Measurements from ENCODE around the gene SH3BGRL3.
"Not testable (repeated sequence)": the region's sequence is repeated elsewhere in the genome, so short reads cannot be mapped to it uniquely, and the experiment has no call there.

The SH3BGRL3 gene

GRCh38 chr1:26279456-26280332 lies at the start of gene SH3BGRL3:
TSS of gene SH3BGRL3 (plus strand) at chr1:26280086. CDS start at chr1:26280156, 70 bp downstream.
- DNase-seq (ENCODE audit: low spot score): peak; percentile 77

GRCh38 chr1:26230682-26231081 lies 49.2 kb upstream of the SH3BGRL3 start:
- DNase-seq (ENCODE audit: low spot score): not testable (repeated sequence)

GRCh38 chr1:26233903-26234643 lies 45.8 kb upstream of the SH3BGRL3 start, which contains the start of gene CEP85:
TSS of gene CEP85 (plus strand) at chr1:26234200. CDS start at chr1:26239784, 5,584 bp downstream.
- peak; percentile 98 for DNase-seq (ENCODE audit: low spot score)

- DNase-seq (ENCODE audit: low spot score): no peak
These were observed 45.1 kb upstream of the SH3BGRL3 start for GRCh38 chr1:26234644-26235370.

GRCh38 chr1:26237230-26237966 lies 42.5 kb upstream of the SH3BGRL3 start:
- DNase-seq (ENCODE audit: low spot score): no peak

GRCh38 chr1:26239936-26240335 lies 40.0 kb upstream of the SH3BGRL3 start:
- no peak for DNase-seq (ENCODE audit: low spot score)

GRCh38 chr1:26252718-26253117 lies 27.2 kb upstream of the SH3BGRL3 start:
- no peak for DNase-seq (ENCODE audit: low spot score)

- DNase-seq (ENCODE audit: low spot score): no peak
These were observed 25.5 kb upstream of the SH3BGRL3 start for GRCh38 chr1:26254404-26254803.

GRCh38 chr1:26257222-26257621 lies 22.7 kb upstream of the SH3BGRL3 start:
- no peak for DNase-seq (ENCODE audit: low spot score)

- DNase-seq (ENCODE audit: low spot score): no peak
These were observed 20.9 kb upstream of the SH3BGRL3 start for GRCh38 chr1:26259005-26259404.

- no peak for DNase-seq (ENCODE audit: low spot score)
These were observed 20.3 kb upstream of the SH3BGRL3 start for GRCh38 chr1:26259578-26259977.

GRCh38 chr1:26263212-26263611 lies 16.7 kb upstream of the SH3BGRL3 start:
- no peak for DNase-seq (ENCODE audit: low spot score)

- no peak for DNase-seq (ENCODE audit: low spot score)
These were observed 14.5 kb upstream of the SH3BGRL3 start for GRCh38 chr1:26265405-26265804.

GRCh38 chr1:26268290-26269197 lies 11.3 kb upstream of the SH3BGRL3 start:
- DNase-seq (ENCODE audit: low spot score): no peak

GRCh38 chr1:26269198-26269550 lies 10.7 kb upstream of the SH3BGRL3 start:
- DNase-seq (ENCODE audit: low spot score): no peak

GRCh38 chr1:26274801-26275425 lies 5.0 kb upstream of the SH3BGRL3 start:
- no peak for DNase-seq (ENCODE audit: low spot score)

GRCh38 chr1:26275580-26276431 lies 4.1 kb upstream of the SH3BGRL3 start:
- peak; percentile 84 for DNase-seq (ENCODE audit: low spot score)

GRCh38 chr1:26276432-26276838 lies 3.5 kb upstream of the SH3BGRL3 start:
- no peak for DNase-seq (ENCODE audit: low spot score)

- DNase-seq (ENCODE audit: low spot score): no peak
These were observed 2.6 kb upstream of the SH3BGRL3 start for GRCh38 chr1:26277261-26277661.
